Ascending aorta (tissue), 2 donors: Measurements from ENCODE around the gene TUBB4B. TPM values are rescaled to one million over a fixed set of nuclear protein-coding genes. Genes with fewer than 3 reads are reported as not detected.
A peak's percentile ranks its signal among the peaks of the same experiment; 100 is the strongest.

Source experiments
- DNase-seq, 2 donors: peaks; one replicate each; pipeline ENCODE4 v3.0.0-alpha.2; 2019; ENCODE audit warnings: low spot score in 2 of 2
- H3K27ac ChIP-seq, 2 donors: fragments of 200-600 bp; sonication (generic); one replicate each; pipeline ENCODE4 v1.5.1; 2016 to 2017; ENCODE audit warnings: mild to moderate bottlenecking in 1 of 2
- H3K27me3 ChIP-seq: fragments of 200-600 bp; sonication (generic); one replicate; pipeline ENCODE4 v1.5.1; 2017
- H3K36me3 ChIP-seq, 2 donors: fragments of 200-600 bp; sonication (generic); one replicate each; pipeline ENCODE4 v1.5.1; 2016
- H3K4me1 ChIP-seq, 2 donors: fragments of 200-600 bp; sonication (generic); one replicate each; pipeline ENCODE4 v1.5.1; 2016 to 2017; ENCODE audit warnings: mild to moderate bottlenecking in 1 of 2
- H3K4me3 ChIP-seq, 2 donors: fragments of 200-600 bp; sonication (generic); one replicate each; pipeline ENCODE4 v1.5.1; 2016 to 2017; ENCODE audit warnings: mild to moderate bottlenecking in 1 of 2
- H3K9me3 ChIP-seq, 2 donors: fragments of 200-600 bp; sonication (generic); one replicate each; pipeline ENCODE4 v1.5.1; 2016
- intact Hi-C: fragments of 100-400 bp; cut with DNase I; formaldehyde crosslinking; loops from one replicate; pipeline ENCODE4 v1.15.1; 2023
- total RNA-seq: library from RNA; depleted of rRNA; stranded (reverse); fragments of >200 nt; gene quantifications from one replicate; pipeline ENCODE4 v1.1.0, GENCODE V29; 2016
- TF ChIP-seq, protein P1 (sequence below), 3 experiments: fragments of 200-600 bp in 2 of 3; fragments of 450-650 bp in 1 of 3; sonication (generic) in 2 of 3; IDR thresholded peaks; one replicate each; pipeline ENCODE4 v1.5.1; 2016 to 2019; ENCODE audit warnings: antibody characterized with exemption in 3 of 3, mild to moderate bottlenecking in 1 of 3, moderate library complexity in 1 of 3

The TUBB4B gene
- total RNA-seq, 1 donor from 2014 or later, result 403 TPM

GRCh38 chr9:137205126-137206069 is 35.7 kb upstream of the TUBB4B start, which contains the start of the genes NDOR1 and TMEM203:
TSS of gene NDOR1 (plus strand) at chr9:137205700. CDS start at chr9:137205778, 78 bp downstream.
TSS of gene TMEM203 (minus strand) at chr9:137205648. CDS start at chr9:137205414, 234 bp downstream.
- TF ChIP-seq, protein P1, sequence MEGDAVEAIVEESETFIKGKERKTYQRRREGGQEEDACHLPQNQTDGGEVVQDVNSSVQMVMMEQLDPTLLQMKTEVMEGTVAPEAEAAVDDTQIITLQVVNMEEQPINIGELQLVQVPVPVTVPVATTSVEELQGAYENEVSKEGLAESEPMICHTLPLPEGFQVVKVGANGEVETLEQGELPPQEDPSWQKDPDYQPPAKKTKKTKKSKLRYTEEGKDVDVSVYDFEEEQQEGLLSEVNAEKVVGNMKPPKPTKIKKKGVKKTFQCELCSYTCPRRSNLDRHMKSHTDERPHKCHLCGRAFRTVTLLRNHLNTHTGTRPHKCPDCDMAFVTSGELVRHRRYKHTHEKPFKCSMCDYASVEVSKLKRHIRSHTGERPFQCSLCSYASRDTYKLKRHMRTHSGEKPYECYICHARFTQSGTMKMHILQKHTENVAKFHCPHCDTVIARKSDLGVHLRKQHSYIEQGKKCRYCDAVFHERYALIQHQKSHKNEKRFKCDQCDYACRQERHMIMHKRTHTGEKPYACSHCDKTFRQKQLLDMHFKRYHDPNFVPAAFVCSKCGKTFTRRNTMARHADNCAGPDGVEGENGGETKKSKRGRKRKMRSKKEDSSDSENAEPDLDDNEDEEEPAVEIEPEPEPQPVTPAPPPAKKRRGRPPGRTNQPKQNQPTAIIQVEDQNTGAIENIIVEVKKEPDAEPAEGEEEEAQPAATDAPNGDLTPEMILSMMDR (IDR thresholded peaks at IDR 0.05), result no peak
- no peaks in the 10 kb centered on the region for H3K9me3 ChIP-seq
- H3K27ac ChIP-seq, result peak within 1 kb of the TSS; percentile 77 to 83
- peak; percentile 36 to 94 for DNase-seq
- intact Hi-C loops, result loop anchor here (1.0 kb wide), 2 partner anchors 17 to 36 kb away; partner anchors contain the start of genes ANAPC2, SSNA1 and TUBB4B
- H3K4me1 ChIP-seq, result peaks cover 25 to 36% of the 10 kb centered on the region in 2 donors
- peak within 1 kb of the TSS; percentile 80 to 100 for H3K4me3 ChIP-seq
- no peaks in the 10 kb centered on the region for H3K36me3 ChIP-seq
- H3K27me3 ChIP-seq, result no peaks in the 10 kb centered on the region

DNA sequence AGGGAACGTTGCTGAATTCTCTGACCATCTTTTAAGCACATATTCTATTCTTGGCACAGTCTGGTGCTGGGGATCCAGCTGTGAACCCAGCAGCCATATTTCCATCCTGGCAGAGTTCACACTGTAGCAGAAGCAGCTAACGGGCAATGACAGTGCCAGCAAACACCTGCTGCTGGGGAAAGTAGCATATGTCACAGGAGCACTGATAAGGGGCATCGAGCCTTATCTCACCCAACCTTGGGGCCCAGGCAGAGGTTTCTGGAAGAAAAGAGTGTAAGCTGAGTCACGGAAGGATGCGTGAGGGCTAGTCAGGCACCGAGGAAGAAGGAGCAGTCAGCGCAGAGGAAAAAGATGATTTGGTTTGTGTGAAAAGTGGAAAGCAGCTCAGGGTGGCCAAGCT is 34.5 kb upstream of the TUBB4B start:
- no peak for DNase-seq
- H3K36me3 ChIP-seq, result no peaks in the 10 kb centered on the region
- H3K27ac ChIP-seq, result no peak overlapping the region

DNA sequence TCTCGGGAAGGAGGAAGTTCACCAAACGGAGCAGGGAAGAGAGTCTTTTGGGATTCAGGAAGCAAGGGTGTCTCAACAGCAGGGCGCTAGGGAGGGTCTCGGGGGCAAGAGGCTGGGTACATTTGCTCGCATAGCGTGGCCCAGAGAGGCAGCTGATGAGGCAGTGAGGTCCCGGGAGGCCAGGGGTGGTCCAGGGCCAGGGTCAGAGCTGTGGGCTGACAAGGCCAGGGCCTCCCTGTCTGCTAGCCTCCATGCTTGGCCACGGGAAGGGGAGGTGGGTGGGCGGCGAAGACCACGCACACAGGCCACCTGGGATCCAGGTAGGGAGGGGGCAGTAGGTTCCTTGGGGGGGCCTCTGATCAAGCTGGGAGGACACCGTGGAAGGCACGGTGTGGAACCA is 29.6 kb upstream of the TUBB4B start:
- H3K27me3 ChIP-seq, result no peaks in the 10 kb centered on the region
- no peak for DNase-seq
- H3K9me3 ChIP-seq, result no peaks in the 10 kb centered on the region
- intact Hi-C loops, result no loop called here
- H3K4me1 ChIP-seq, result peaks cover under 1 to 4% of the 10 kb centered on the region in 2 donors
- no peak overlapping the region for H3K27ac ChIP-seq
- no peak overlapping the region for H3K4me3 ChIP-seq
- TF ChIP-seq, protein P1 (IDR thresholded peaks at IDR 0.05), result no peak
- H3K36me3 ChIP-seq, result no peaks in the 10 kb centered on the region

More for the DNA sequence above, 34.5 kb upstream of the TUBB4B start:
- no peaks in the 10 kb centered on the region for H3K27me3 ChIP-seq
- intact Hi-C loops, result no loop called here
- H3K4me3 ChIP-seq, result peak overlapping the region in 1 of 2 donors; percentile 100
- no peaks in the 10 kb centered on the region for H3K9me3 ChIP-seq
- H3K4me1 ChIP-seq, result peaks cover 22 to 31% of the 10 kb centered on the region in 2 donors
- TF ChIP-seq, protein P1 (IDR thresholded peaks at IDR 0.05), result no peak

- H3K4me3 ChIP-seq, result no peak overlapping the region
- H3K27ac ChIP-seq, result no peak overlapping the region
- no peaks in the 10 kb centered on the region for H3K9me3 ChIP-seq
- intact Hi-C loops, result no loop called here
- DNase-seq, result no peak
- H3K4me1 ChIP-seq, result no peaks in the 10 kb centered on the region
- no peaks in the 10 kb centered on the region for H3K36me3 ChIP-seq
- TF ChIP-seq, protein P1 (IDR thresholded peaks at IDR 0.05), result no peak
- no peaks in the 10 kb centered on the region for H3K27me3 ChIP-seq
Observed at GRCh38 chr9:137212520-137212919, 28.6 kb upstream of the TUBB4B start.

GRCh38 chr9:137213160-137214060 is 27.7 kb upstream of the TUBB4B start:
- intact Hi-C loops, result no loop called here
- Histone ChIP-seq H3K27ac (no peak overlapping the region), H3K4me3 (no peak overlapping the region), H3K9me3 (no peaks in the 10 kb centered on the region), H3K27me3 (no peaks in the 10 kb centered on the region), H3K36me3 (no peaks in the 10 kb centered on the region), H3K4me1 (no peaks in the 10 kb centered on the region)
- TF ChIP-seq, protein P1 (IDR thresholded peaks at IDR 0.05), result no peak
- no peak for DNase-seq
